ENCODE measurements around the gene SOWAHA. TPM values are rescaled to one million over a fixed set of nuclear protein-coding genes. Genes with fewer than 3 reads are reported as not detected.

SOWAHA gene
- total and polyA plus RNA-seq, 2 of the 8 experiments (the other 6 are each of a cell fraction or from before 2014, with no cell fraction given), result 0.09 to 0.11 TPM

- TF ChIP-seq CHD7 (IDR thresholded peaks at IDR 0.05; ENCODE audit: insufficient replicate concordance, low read length) (no peak), NANOG (IDR thresholded peaks at IDR 0.05; ENCODE audit: insufficient read depth, low read depth, low read length, poor library complexity, severe bottlenecking) (peak; percentile 5), MAX (IDR thresholded peaks at IDR 0.05) (peak; percentile 97), POLR2A (IDR thresholded peaks at IDR 0.05; ENCODE audit: control extremely low read depth in 1 of 2, low read depth in 2 of 2, low read length in 2 of 2) (peak in 1 of 2 experiments; percentile 75; a peak in 1 of 3 replicates), BRCA1 (IDR thresholded peaks at IDR 0.05; ENCODE audit: low read depth, low read length) (no peak), HDAC2 (IDR thresholded peaks at IDR 0.05; ENCODE audit: borderline replicate concordance in 1 of 2, low read depth in 2 of 2, low read length in 2 of 2) (0 out of 4 replicates have a peak, but pooled peaks of 1 of the 2 experiments have one; percentile 29), ZNF274 (IDR thresholded peaks at IDR 0.05; ENCODE audit: borderline replicate concordance, extremely low read depth, low read length) (no peak), RAD21 (IDR thresholded peaks at IDR 0.05 in 1 of 2, conservative IDR thresholded peaks at IDR 0.05 in 1 of 2; ENCODE audit: low read depth in 2 of 2, low read length in 2 of 2) (peak in 1 of 2 experiments; percentile 18; a peak in 2 of 4 replicates)
Observed at GRCh38 chr5:132822650-132823480, 9.8 kb downstream of the SOWAHA start (continued).
